ENCODE measurements around the gene NQO2. TPM values are rescaled to one million over a fixed set of nuclear protein-coding genes. Genes with fewer than 3 reads are reported as not detected.

NQO2 gene
- total and polyA plus RNA-seq, 10 of the 15 experiments (the other 5 are each of a cell fraction or from before 2014, with no cell fraction given), result 0.55 to 2.6 (median 0.80) TPM

DNA sequence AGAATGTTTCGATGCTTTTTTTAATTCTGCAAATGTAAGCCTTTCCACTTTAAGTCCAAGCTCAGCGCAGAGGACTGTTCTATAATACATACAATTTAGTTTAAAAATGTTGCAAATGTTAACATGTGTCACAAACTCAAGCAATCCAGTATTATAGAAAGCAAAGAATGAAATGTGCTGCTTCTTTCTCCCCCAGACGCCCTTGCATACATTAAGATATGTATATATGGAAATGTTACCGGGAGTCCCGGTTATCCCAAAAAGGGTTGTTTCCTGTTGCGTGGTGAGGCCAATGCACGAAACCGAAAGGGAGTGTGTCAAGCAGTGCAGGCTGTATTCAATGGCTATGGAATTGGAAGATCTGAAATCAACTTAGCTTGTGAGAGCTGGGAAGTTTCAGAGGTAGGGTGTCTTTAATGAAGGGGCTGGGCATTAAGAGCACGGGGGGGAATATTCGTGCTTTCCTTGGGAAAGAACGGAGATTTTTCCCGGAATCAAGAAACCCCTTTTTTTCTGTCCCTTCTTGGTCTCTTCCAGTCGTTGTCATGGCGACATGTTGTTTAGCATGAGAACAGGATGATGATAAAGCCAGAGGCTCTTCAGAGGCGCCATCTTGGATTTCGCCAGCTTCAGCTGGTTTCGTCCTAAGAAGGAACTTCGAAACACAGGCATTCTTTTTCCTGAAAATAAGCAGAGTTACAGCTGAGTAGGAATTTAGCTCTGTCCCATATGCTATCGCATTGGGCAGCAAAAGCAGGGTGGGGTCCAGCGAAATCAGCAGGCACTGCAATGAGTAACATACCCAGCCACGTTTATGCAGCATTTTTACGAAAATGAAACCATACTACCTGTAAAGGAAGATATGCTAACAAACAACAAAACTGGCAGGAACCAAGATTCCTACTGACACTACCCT, 10.1 kb upstream of the NQO2 start (continued):
- TF ChIP-seq, protein P1, sequence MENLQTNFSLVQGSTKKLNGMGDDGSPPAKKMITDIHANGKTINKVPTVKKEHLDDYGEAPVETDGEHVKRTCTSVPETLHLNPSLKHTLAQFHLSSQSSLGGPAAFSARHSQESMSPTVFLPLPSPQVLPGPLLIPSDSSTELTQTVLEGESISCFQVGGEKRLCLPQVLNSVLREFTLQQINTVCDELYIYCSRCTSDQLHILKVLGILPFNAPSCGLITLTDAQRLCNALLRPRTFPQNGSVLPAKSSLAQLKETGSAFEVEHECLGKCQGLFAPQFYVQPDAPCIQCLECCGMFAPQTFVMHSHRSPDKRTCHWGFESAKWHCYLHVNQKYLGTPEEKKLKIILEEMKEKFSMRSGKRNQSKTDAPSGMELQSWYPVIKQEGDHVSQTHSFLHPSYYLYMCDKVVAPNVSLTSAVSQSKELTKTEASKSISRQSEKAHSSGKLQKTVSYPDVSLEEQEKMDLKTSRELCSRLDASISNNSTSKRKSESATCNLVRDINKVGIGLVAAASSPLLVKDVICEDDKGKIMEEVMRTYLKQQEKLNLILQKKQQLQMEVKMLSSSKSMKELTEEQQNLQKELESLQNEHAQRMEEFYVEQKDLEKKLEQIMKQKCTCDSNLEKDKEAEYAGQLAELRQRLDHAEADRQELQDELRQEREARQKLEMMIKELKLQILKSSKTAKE (IDR thresholded peaks at IDR 0.05; ENCODE audit: low read depth, poor library complexity, severe bottlenecking), result peak; percentile 96
- TF ChIP-seq, protein P2, sequence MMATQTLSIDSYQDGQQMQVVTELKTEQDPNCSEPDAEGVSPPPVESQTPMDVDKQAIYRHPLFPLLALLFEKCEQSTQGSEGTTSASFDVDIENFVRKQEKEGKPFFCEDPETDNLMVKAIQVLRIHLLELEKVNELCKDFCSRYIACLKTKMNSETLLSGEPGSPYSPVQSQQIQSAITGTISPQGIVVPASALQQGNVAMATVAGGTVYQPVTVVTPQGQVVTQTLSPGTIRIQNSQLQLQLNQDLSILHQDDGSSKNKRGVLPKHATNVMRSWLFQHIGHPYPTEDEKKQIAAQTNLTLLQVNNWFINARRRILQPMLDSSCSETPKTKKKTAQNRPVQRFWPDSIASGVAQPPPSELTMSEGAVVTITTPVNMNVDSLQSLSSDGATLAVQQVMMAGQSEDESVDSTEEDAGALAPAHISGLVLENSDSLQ (IDR thresholded peaks at IDR 0.05), result peak; percentile 51
- TF ChIP-seq USF2 (IDR thresholded peaks at IDR 0.05; ENCODE audit: borderline replicate concordance, low read depth, low read length), result no peak
- TF ChIP-seq ATF2 (IDR thresholded peaks at IDR 0.05; ENCODE audit: low read length), result no peak
- TF ChIP-seq JUNB (IDR thresholded peaks at IDR 0.05), result no peak
- TF ChIP-seq RCOR1 (conservative IDR thresholded peaks at IDR 0.05; ENCODE audit: low read depth, low read length), result no peak
- TF ChIP-seq SMC3 (IDR thresholded peaks at IDR 0.05; ENCODE audit: borderline replicate concordance, low read length), result no peak
- peak; percentile 95 to 100 for TF ChIP-seq SRF (IDR thresholded peaks at IDR 0.05; ENCODE audit: low read depth in 2 of 2, low read length in 2 of 2)
- no peak for TF ChIP-seq BACH1 (IDR thresholded peaks at IDR 0.05; ENCODE audit: borderline replicate concordance)
- TF ChIP-seq CBX5 (IDR thresholded peaks at IDR 0.05; ENCODE audit: low read depth), result no peak
- peak; percentile 96 for TF ChIP-seq CHD1 (IDR thresholded peaks at IDR 0.05; ENCODE audit: low read depth, low read length)
- TF ChIP-seq E4F1 (IDR thresholded peaks at IDR 0.05; ENCODE audit: borderline replicate concordance, partially characterized antibody), result peak; percentile 83
- no peak for TF ChIP-seq ZNF384 (IDR thresholded peaks at IDR 0.05; ENCODE audit: borderline replicate concordance, low read depth, low read length)
- TF ChIP-seq, protein P3, sequence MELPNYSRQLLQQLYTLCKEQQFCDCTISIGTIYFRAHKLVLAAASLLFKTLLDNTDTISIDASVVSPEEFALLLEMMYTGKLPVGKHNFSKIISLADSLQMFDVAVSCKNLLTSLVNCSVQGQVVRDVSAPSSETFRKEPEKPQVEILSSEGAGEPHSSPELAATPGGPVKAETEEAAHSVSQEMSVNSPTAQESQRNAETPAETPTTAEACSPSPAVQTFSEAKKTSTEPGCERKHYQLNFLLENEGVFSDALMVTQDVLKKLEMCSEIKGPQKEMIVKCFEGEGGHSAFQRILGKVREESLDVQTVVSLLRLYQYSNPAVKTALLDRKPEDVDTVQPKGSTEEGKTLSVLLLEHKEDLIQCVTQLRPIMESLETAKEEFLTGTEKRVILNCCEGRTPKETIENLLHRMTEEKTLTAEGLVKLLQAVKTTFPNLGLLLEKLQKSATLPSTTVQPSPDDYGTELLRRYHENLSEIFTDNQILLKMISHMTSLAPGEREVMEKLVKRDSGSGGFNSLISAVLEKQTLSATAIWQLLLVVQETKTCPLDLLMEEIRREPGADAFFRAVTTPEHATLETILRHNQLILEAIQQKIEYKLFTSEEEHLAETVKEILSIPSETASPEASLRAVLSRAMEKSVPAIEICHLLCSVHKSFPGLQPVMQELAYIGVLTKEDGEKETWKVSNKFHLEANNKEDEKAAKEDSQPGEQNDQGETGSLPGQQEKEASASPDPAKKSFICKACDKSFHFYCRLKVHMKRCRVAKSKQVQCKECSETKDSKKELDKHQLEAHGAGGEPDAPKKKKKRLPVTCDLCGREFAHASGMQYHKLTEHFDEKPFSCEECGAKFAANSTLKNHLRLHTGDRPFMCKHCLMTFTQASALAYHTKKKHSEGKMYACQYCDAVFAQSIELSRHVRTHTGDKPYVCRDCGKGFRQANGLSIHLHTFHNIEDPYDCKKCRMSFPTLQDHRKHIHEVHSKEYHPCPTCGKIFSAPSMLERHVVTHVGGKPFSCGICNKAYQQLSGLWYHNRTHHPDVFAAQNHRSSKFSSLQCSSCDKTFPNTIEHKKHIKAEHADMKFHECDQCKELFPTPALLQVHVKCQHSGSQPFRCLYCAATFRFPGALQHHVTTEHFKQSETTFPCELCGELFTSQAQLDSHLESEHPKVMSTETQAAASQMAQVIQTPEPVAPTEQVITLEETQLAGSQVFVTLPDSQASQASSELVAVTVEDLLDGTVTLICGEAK (IDR thresholded peaks at IDR 0.05; ENCODE audit: borderline replicate concordance), result peak; percentile 68; the same call in 1 of the 2 replicates
- peak; percentile 100 for TF ChIP-seq ATF7 (IDR thresholded peaks at IDR 0.05; ENCODE audit: low read depth)
- no peak for TF ChIP-seq BCL11A (IDR thresholded peaks at IDR 0.05; ENCODE audit: low read depth, low read length)
